OCI-LY1 (cell line): ENCODE results near the gene RAB36.
A peak's percentile ranks its signal among the peaks of the same experiment; 100 is the strongest.

ENCODE experiments used
- H2AFZ ChIP-seq: fragments of 200-600 bp; sonication (generic), shearing (Covaris generic); 2 replicates; pipeline ENCODE4 v1.6.0; 2014; ENCODE audit warnings: antibody characterized with exemption, mild to moderate bottlenecking, low read length
- H3F3A ChIP-seq: fragments of 200-600 bp; sonication (generic), shearing (Covaris generic); 2 replicates; pipeline ENCODE4 v1.6.0; 2014; ENCODE audit warnings: mild to moderate bottlenecking, antibody characterized with exemption, low read length, moderate library complexity; ENCODE audit not compliant: insufficient read depth
- H3K27ac ChIP-seq: fragments of 200-600 bp; sonication (generic); 2 replicates; pipeline ENCODE4 v1.5.1; 2014; ENCODE audit warnings: low read length, mixed run types, mild to moderate bottlenecking, low read depth; ENCODE audit not compliant: poor library complexity, severe bottlenecking
- H3K27me3 ChIP-seq: fragments of 200-600 bp; sonication (generic); 2 replicates; pipeline ENCODE4 v1.6.0; 2014; ENCODE audit warnings: antibody characterized with exemption, mild to moderate bottlenecking, low read length, moderate library complexity; ENCODE audit not compliant: insufficient read depth
- H3K36me3 ChIP-seq: fragments of 200-600 bp; sonication (generic); 2 replicates; pipeline ENCODE4 v1.6.1; 2014; ENCODE audit warnings: mild to moderate bottlenecking, antibody characterized with exemption, low read length, moderate library complexity, mixed read lengths; ENCODE audit not compliant: insufficient read depth
- H3K4me1 ChIP-seq: fragments of 200-600 bp; sonication (generic); 2 replicates; pipeline ENCODE4 v1.5.1; 2014; ENCODE audit warnings: mild to moderate bottlenecking, low read length, moderate library complexity; ENCODE audit not compliant: insufficient read depth, severe bottlenecking
- H3K4me2 ChIP-seq: fragments of 200-600 bp; sonication (generic), shearing (Covaris generic); 2 replicates; pipeline ENCODE4 v1.6.1; 2014; ENCODE audit warnings: low read length
- H3K4me3 ChIP-seq: fragments of 200-600 bp; sonication (generic); 2 replicates; pipeline ENCODE4 v1.5.1; 2014; ENCODE audit warnings: low read length, low read depth, mild to moderate bottlenecking, mixed read lengths; ENCODE audit not compliant: poor library complexity, severe bottlenecking
- H3K79me2 ChIP-seq: fragments of 200-600 bp; shearing (Covaris generic); 2 replicates; pipeline ENCODE4 v1.6.1; 2016; ENCODE audit warnings: mixed run types, low read length, mixed read lengths; ENCODE audit not compliant: insufficient read depth
- H3K9ac ChIP-seq: fragments of 200-600 bp; sonication (generic), shearing (Covaris generic); 2 replicates; pipeline ENCODE4 v1.6.1; 2014; ENCODE audit warnings: mild to moderate bottlenecking, low read length, mixed read lengths
- H3K9me2 ChIP-seq: fragments of 200-600 bp; sonication (generic), shearing (Covaris generic); 2 replicates; pipeline ENCODE4 v1.6.1; 2014; ENCODE audit warnings: low read depth, mild to moderate bottlenecking, low read length, mixed read lengths
- H3K9me3 ChIP-seq: fragments of 200-600 bp; shearing (Covaris generic); 2 replicates; pipeline ENCODE4 v1.6.1; 2014; ENCODE audit warnings: low read length, mixed read lengths
- H4K20me1 ChIP-seq: fragments of 200-600 bp; sonication (generic), shearing (Covaris generic); 2 replicates; pipeline ENCODE4 v1.6.0; 2016; ENCODE audit warnings: mild to moderate bottlenecking, low read length; ENCODE audit not compliant: insufficient read depth
- EZH2 ChIP-seq: fragments of 200-600 bp; sonication (generic), shearing (Covaris generic); IDR thresholded peaks from 2 replicates; pipeline ENCODE4 v1.8.0; 2017; ENCODE audit warnings: borderline replicate concordance, mixed run types, mild to moderate bottlenecking, antibody characterized with exemption, low read length, moderate library complexity, mixed read lengths
- TF ChIP-seq, protein P1 (sequence below): fragments of 200-600 bp; sonication (generic), shearing (Covaris generic); IDR thresholded peaks from 2 replicates; pipeline ENCODE4 v1.5.1; 2017; ENCODE audit warnings: mild to moderate bottlenecking, antibody characterized with exemption, low read length, moderate library complexity, mixed read lengths

The RAB36 gene

DNA sequence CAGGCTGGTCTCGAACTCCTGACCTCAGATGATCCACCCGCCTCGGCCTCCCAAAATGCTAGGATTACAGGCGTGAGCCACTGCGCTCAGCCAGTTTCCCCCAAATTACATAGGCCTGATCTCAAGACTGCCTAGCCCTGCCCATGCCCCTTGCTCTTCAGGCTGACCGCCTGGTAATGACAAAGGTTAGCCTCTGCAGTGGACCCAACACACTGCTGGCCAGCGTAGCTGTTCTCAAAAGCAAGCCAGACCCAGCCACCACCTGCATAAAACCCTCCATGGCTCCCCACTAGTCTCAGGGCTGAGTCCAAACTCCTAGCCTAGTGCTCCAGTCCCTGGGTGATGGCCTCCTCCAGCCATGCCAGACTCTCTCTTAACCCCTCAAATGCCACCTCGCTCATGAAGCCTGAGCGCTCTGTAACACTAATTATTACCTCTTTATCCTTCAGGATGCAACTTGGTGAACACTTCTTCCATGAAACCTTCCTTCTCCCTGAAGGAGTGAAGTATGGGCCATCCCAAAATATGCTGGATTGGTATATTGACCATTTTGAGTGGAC, 2.7 kb upstream of the RAB36 start:
- H3K79me2 ChIP-seq, result no peaks in the 10 kb centered on the region
- peak overlapping the region; percentile 53; the same call in 1 of the 2 replicates for H3K9ac ChIP-seq
- H3F3A ChIP-seq, result 0 out of 2 replicates have a peak, but pooled peaks cover 3% of the 10 kb centered on the region
- no peaks in the 10 kb centered on the region for H3K27me3 ChIP-seq
- H3K4me2 ChIP-seq, result peak overlapping the region; percentile 62
- no peaks in the 10 kb centered on the region for H3K36me3 ChIP-seq
- H3K4me3 ChIP-seq, result peak overlapping the region; percentile 56
- no peaks in the 10 kb centered on the region for H3K9me3 ChIP-seq
- H2AFZ ChIP-seq, result no peak overlapping the region
- peak overlapping the region; percentile 88 for H3K27ac ChIP-seq
- TF ChIP-seq, protein P1, sequence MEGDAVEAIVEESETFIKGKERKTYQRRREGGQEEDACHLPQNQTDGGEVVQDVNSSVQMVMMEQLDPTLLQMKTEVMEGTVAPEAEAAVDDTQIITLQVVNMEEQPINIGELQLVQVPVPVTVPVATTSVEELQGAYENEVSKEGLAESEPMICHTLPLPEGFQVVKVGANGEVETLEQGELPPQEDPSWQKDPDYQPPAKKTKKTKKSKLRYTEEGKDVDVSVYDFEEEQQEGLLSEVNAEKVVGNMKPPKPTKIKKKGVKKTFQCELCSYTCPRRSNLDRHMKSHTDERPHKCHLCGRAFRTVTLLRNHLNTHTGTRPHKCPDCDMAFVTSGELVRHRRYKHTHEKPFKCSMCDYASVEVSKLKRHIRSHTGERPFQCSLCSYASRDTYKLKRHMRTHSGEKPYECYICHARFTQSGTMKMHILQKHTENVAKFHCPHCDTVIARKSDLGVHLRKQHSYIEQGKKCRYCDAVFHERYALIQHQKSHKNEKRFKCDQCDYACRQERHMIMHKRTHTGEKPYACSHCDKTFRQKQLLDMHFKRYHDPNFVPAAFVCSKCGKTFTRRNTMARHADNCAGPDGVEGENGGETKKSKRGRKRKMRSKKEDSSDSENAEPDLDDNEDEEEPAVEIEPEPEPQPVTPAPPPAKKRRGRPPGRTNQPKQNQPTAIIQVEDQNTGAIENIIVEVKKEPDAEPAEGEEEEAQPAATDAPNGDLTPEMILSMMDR, result no peak
- no peak for TF ChIP-seq EZH2
- H3K4me1 ChIP-seq, result peaks cover 74% of the 10 kb centered on the region
- no peaks in the 10 kb centered on the region for H3K9me2 ChIP-seq
- H4K20me1 ChIP-seq, result no peaks in the 10 kb centered on the region

- Histone ChIP-seq H3K27ac (peak overlapping the region; percentile 88), H3K36me3 (no peaks in the 10 kb centered on the region), H3K9ac (no peak overlapping the region), H3K4me2 (no peak overlapping the region), H3K4me3 (no peak overlapping the region), H3K9me2 (no peaks in the 10 kb centered on the region), H2AFZ (no peak overlapping the region), H3K27me3 (no peaks in the 10 kb centered on the region), H3K4me1 (peaks cover 69% of the 10 kb centered on the region), H3K79me2 (no peaks in the 10 kb centered on the region), H4K20me1 (no peaks in the 10 kb centered on the region), H3K9me3 (no peaks in the 10 kb centered on the region), H3F3A (0 out of 2 replicates have a peak, but pooled peaks cover 3% of the 10 kb centered on the region)
- TF ChIP-seq, protein P1, result no peak
- TF ChIP-seq EZH2, result no peak
Measured at GRCh38 chr22:23143119-23143518, 2.2 kb upstream of the RAB36 start.

GRCh38 chr22:23144432-23144831, 845 bp upstream of the RAB36 start:
- Histone ChIP-seq H4K20me1 (no peaks in the 10 kb centered on the region), H2AFZ (no peak overlapping the region), H3K79me2 (no peaks in the 10 kb centered on the region), H3F3A (0 out of 2 replicates have a peak, but pooled peaks cover 3% of the 10 kb centered on the region), H3K27ac (no peak overlapping the region), H3K9me2 (no peaks in the 10 kb centered on the region), H3K9ac (peak overlapping the region; percentile 11; the same call in 1 of the 2 replicates), H3K4me2 (peak overlapping the region; percentile 67), H3K4me3 (peak overlapping the region; percentile 49), H3K27me3 (no peaks in the 10 kb centered on the region), H3K9me3 (no peaks in the 10 kb centered on the region), H3K4me1 (peaks cover 56% of the 10 kb centered on the region), H3K36me3 (no peaks in the 10 kb centered on the region)
- TF ChIP-seq, protein P1, result no peak
- TF ChIP-seq EZH2, result no peak
